Kidney (tissue), 14 donors: Measurements from ENCODE around the gene PCYOX1L. TPM values are rescaled to one million over a fixed set of nuclear protein-coding genes. Genes with fewer than 3 reads are reported as not detected.

Source experiments
- DNase-seq, 5 donors: peaks; one replicate each; pipeline ENCODE4 v3.0.0-alpha.2; 2013 to 2020
- FAIRE-seq: peaks from 2 replicates; lab custom pipeline; 2012; peaks lifted over from hg19 to GRCh38; lab: Jason Lieb, UNC
- H3K27ac ChIP-seq, 2 donors: one replicate each; pipeline ENCODE4 v1.7.0; 2013; ENCODE audit warnings: low read depth in 2 of 2, low read length in 2 of 2, inconsistent platforms in 1 of 2
- H3K27me3 ChIP-seq: one replicate; pipeline ENCODE4 v1.7.1; 2013; ENCODE audit warnings: low read length, inconsistent platforms; ENCODE audit not compliant: control insufficient read depth, insufficient read depth
- H3K36me3 ChIP-seq, 3 donors: one replicate each; pipeline versions ENCODE4 v1.7.0 to v1.7.1; 2013; ENCODE audit warnings: low read length in 3 of 3, control low read depth in 1 of 3, inconsistent platforms in 1 of 3; ENCODE audit not compliant: insufficient read depth in 3 of 3, control insufficient read depth in 2 of 3
- H3K4me1 ChIP-seq, 3 donors: one replicate each; pipeline versions ENCODE4 v1.7.0 to v1.7.1; 2013; ENCODE audit warnings: low read length in 3 of 3, inconsistent platforms in 1 of 3, low read depth in 1 of 3; ENCODE audit not compliant: control insufficient read depth in 2 of 3, insufficient read depth in 2 of 3
- H3K4me3 ChIP-seq, 3 donors: one replicate each; pipeline versions ENCODE4 v1.7.0 to v1.8.1; 2013; ENCODE audit warnings: low read length in 3 of 3, control low read depth in 1 of 3, inconsistent platforms in 1 of 3
- H3K9ac ChIP-seq, 3 donors: one replicate each; pipeline versions ENCODE4 v1.7.0 to v1.7.1; 2013; ENCODE audit warnings: low read length in 3 of 3, control low read depth in 1 of 3, inconsistent platforms in 1 of 3
- H3K9me3 ChIP-seq, 3 donors: one replicate each; pipeline versions ENCODE4 v1.7.0 to v1.7.1; 2013; ENCODE audit warnings: low read length in 3 of 3, control low read depth in 1 of 3, inconsistent platforms in 1 of 3; ENCODE audit not compliant: control insufficient read depth in 2 of 3, insufficient read depth in 1 of 3
- CTCF ChIP-seq: IDR thresholded peaks from 3 replicates; pipeline ENCODE4 v1.5.1; 2012; ENCODE audit warnings: mild to moderate bottlenecking, moderate library complexity, borderline replicate concordance; ENCODE audit not compliant: insufficient read depth; ENCODE audit errors: extremely low read depth
- intact Hi-C: fragments of 100-400 bp; cut with DNase I; formaldehyde crosslinking; loops from one replicate; pipeline ENCODE4 v1.11.1; 2022
- polyA plus RNA-seq: library from polyadenylated mRNA; stranded (reverse); fragments of 350-450 nt; fragmentation: Illumina TruSeq; extraction: RNeasy Lipid Tissue Mini Kit (QIAGEN cat#74804); gene quantifications from one replicate; pipeline ENCODE4 v1.2.3, GENCODE V29; 2014; ENCODE audit warnings: low read depth, low replicate concordance; ENCODE audit not compliant: insufficient read depth
- total RNA-seq: library from RNA; stranded (reverse); fragmentation: NEBNext Ultra II Directional; extraction: Animal tissue kit (Norgen Biotek cat#: 25700); gene quantifications from one replicate; pipeline ENCODE4 v1.2.1, GENCODE V29; 2021
- donor health status: control.
- donor health status: control.
- donor health status: control.
- donor health status: control.
- donor health status: control.
- donor health status: DM: yes; HTN: yes; CAD: no.
- donor health status: Normal renal cell carcinoma (clear cell type).

PCYOX1L gene
- total and polyA plus RNA-seq, 2 donors from 2014 or later = 7.2 to 9.0 TPM

GRCh38 chr5:149408252-149409099, 50.6 kb downstream of the PCYOX1L start:
- TF ChIP-seq CTCF = no peak
- intact Hi-C loops = no loop called here
- no peaks in the 10 kb centered on the region for H3K27me3 ChIP-seq
- DNase-seq (no peak), FAIRE-seq (no peak)
- H3K36me3 ChIP-seq = no peaks in the 10 kb centered on the region
- H3K27ac ChIP-seq = peak overlapping the region; percentile 78 to 79
- peaks cover 0 to 16% (median 3%) of the 10 kb centered on the region in 3 donors for H3K4me1 ChIP-seq
- H3K9me3 ChIP-seq = no peaks in the 10 kb centered on the region
- peak overlapping the region; percentile 66 to 87 (median 72) for H3K9ac ChIP-seq
- H3K4me3 ChIP-seq = peak overlapping the region; percentile 63 to 73 (median 73)

- no peak for FAIRE-seq
- peaks cover 0 to 2% (median 0%) of the 10 kb centered on the region in 3 donors for H3K36me3 ChIP-seq
- no peak for TF ChIP-seq CTCF
- DNase-seq = no peak
- peak overlapping the region; percentile 78 to 79 for H3K27ac ChIP-seq
- peak overlapping the region; percentile 63 to 73 (median 73) for H3K4me3 ChIP-seq
- H3K9me3 ChIP-seq = no peaks in the 10 kb centered on the region
- H3K27me3 ChIP-seq = no peaks in the 10 kb centered on the region
- H3K9ac ChIP-seq = peak overlapping the region; percentile 59 to 87 (median 66)
- intact Hi-C loops = no loop called here
- peaks cover 0 to 12% (median 0%) of the 10 kb centered on the region in 3 donors for H3K4me1 ChIP-seq
Observed at GRCh38 chr5:149409268-149409948, 51.6 kb downstream of the PCYOX1L start.

- Histone ChIP-seq H3K27me3 (no peaks in the 10 kb centered on the region), H3K27ac (peak overlapping the region; percentile 51 to 79), H3K36me3 (peaks cover 0 to 4% (median 0%) of the 10 kb centered on the region in 3 donors), H3K9me3 (no peaks in the 10 kb centered on the region), H3K9ac (peak overlapping the region in 2 of 3 donors; percentile 46 to 48), H3K4me1 (peaks cover 0 to 6% (median 0%) of the 10 kb centered on the region in 3 donors), H3K4me3 (peak overlapping the region in 2 of 3 donors; percentile 63 to 73)
- TF ChIP-seq CTCF = no peak
- intact Hi-C loops = no loop called here
- no peak for DNase-seq
- FAIRE-seq = no peak
Observed at GRCh38 chr5:149410071-149410470, 52.2 kb downstream of the PCYOX1L start.
